OCI-LY7 (cell line): ENCODE measurements around the gene ELK1.

Experiments
- CTCF ChIP-seq: fragments of 200-600 bp; sonication (generic); conservative IDR thresholded peaks from 2 replicates; pipeline ENCODE4 v1.5.1; 2014; ENCODE audit warnings: mild to moderate bottlenecking, antibody characterized with exemption, low read length, moderate library complexity, mixed read lengths
- EZH2phosphoT487 ChIP-seq: fragments of 200-600 bp; sonication (generic); IDR thresholded peaks from 2 replicates; pipeline ENCODE4 v1.6.1; 2018; ENCODE audit warnings: low read depth, borderline replicate concordance, mild to moderate bottlenecking, mixed run types, antibody characterized with exemption, low read length, moderate library complexity, mixed read lengths

- TF ChIP-seq CTCF: no peak
- no peak for TF ChIP-seq EZH2phosphoT487
Observed at GRCh38 chrX:47650164-47651042, at the start of gene ELK1.
